HepG2 (cell line): Measurements from ENCODE around the gene CNTNAP1. TPM values are rescaled to one million over a fixed set of nuclear protein-coding genes. Genes with fewer than 3 reads are reported as not detected.

Experiments
- ARHGAP35 ChIP-seq: sonication (generic); formaldehyde crosslinking; IDR thresholded peaks from 2 replicates; pipeline ENCODE4 v1.9.0; 2022; ENCODE audit warnings: mild to moderate bottlenecking, inconsistent platforms, moderate library complexity, missing genetic modification reagents, borderline replicate concordance
- ATF3 ChIP-seq: sonication (generic); formaldehyde crosslinking; IDR thresholded peaks from 2 replicates; pipeline ENCODE4 v1.4.0; 2020; ENCODE audit warnings: missing genetic modification reagents
- CREB1 ChIP-seq, 2 experiments: fragments of 450-650 bp in 1 of 2; IDR thresholded peaks; 2 replicates each; pipeline ENCODE4 v1.6.1; 2016 to 2017; ENCODE audit warnings: control low read depth in 1 of 2, mild to moderate bottlenecking in 1 of 2, missing compliant biosample characterization in 1 of 2, missing genetic modification characterization in 1 of 2
- CSRNP1 ChIP-seq: sonication (generic); formaldehyde crosslinking; IDR thresholded peaks from 2 replicates; pipeline ENCODE4 v1.8.1; 2023; ENCODE audit warnings: mild to moderate bottlenecking, missing genetic modification reagents
- CSRNP2 ChIP-seq: sonication (generic); formaldehyde crosslinking; conservative IDR thresholded peaks from 2 replicates; pipeline ENCODE4 v1.8.0; 2022; ENCODE audit warnings: low read depth, missing genetic modification reagents
- KDM1A ChIP-seq: IDR thresholded peaks from 2 replicates; pipeline ENCODE4 v1.6.1; 2016; ENCODE audit warnings: missing compliant biosample characterization
- MAZ ChIP-seq, 2 experiments: sonication (generic) in 1 of 2; formaldehyde crosslinking in 1 of 2; IDR thresholded peaks; 2 replicates each; pipeline versions ENCODE4 v1.5.0 to v1.6.1; 2012 to 2020; ENCODE audit warnings: low read depth in 2 of 2, mild to moderate bottlenecking in 2 of 2, borderline replicate concordance in 1 of 2, improper control_type of control experiment in 1 of 2, low read length in 1 of 2, missing genetic modification reagents in 1 of 2, moderate library complexity in 1 of 2
- NAIF1 ChIP-seq: sonication (generic); formaldehyde crosslinking; IDR thresholded peaks from 2 replicates; pipeline ENCODE4 v1.5.0; 2020; ENCODE audit warnings: mild to moderate bottlenecking, missing genetic modification reagents, borderline replicate concordance
- PRDM10 ChIP-seq: sonication (generic); formaldehyde crosslinking; IDR thresholded peaks from 2 replicates; pipeline ENCODE4 v1.4.0; 2020; ENCODE audit warnings: low read depth, missing genetic modification reagents
- PTBP1 ChIP-seq: fragments of 200-400 bp; formaldehyde crosslinking; IDR thresholded peaks from 2 replicates; pipeline ENCODE4 v1.6.1; 2018; ENCODE audit warnings: low read length, low read depth; ENCODE audit not compliant: poor library complexity, severe bottlenecking
- RFXAP ChIP-seq: sonication (generic); formaldehyde crosslinking; IDR thresholded peaks from 2 replicates; pipeline ENCODE4 v1.4.0; 2020; ENCODE audit warnings: missing genetic modification reagents, borderline replicate concordance
- SAP130 ChIP-seq: IDR thresholded peaks from 2 replicates; pipeline ENCODE4 v1.6.1; 2016; ENCODE audit warnings: low read depth
- ZBED4 ChIP-seq: sonication (generic); formaldehyde crosslinking; IDR thresholded peaks from 2 replicates; pipeline ENCODE4 v1.4.0; 2020; ENCODE audit warnings: missing genetic modification reagents, borderline replicate concordance
- ZSCAN20 ChIP-seq: sonication (generic); formaldehyde crosslinking; IDR thresholded peaks from 2 replicates; pipeline ENCODE4 v1.4.0; 2020; ENCODE audit warnings: missing genetic modification reagents, mild to moderate bottlenecking, borderline replicate concordance
- ZSCAN22 ChIP-seq: sonication (generic); formaldehyde crosslinking; IDR thresholded peaks from 2 replicates; pipeline ENCODE4 v1.4.0; 2020; ENCODE audit warnings: mild to moderate bottlenecking, missing genetic modification reagents
- polyA plus RNA-seq, 8 experiments: library from polyadenylated mRNA; depleted of rRNA in 3 of 8; stranded (reverse) in 7 of 8; unstranded in 1 of 8; fragments of >200 nt; fragmentation: Illumina TruSeq in 4 of 8; extraction: Trizol in 4 of 8; gene quantifications; 2 replicates each; pipeline versions ENCODE4 v1.2.1 to v1.2.3, GENCODE V29; 2011 to 2016; ENCODE audit warnings: low read depth in 4 of 8, missing spikeins in 1 of 8, mixed read lengths in 1 of 8; ENCODE audit not compliant: insufficient read depth in 1 of 8
- total RNA-seq, 5 experiments: library from RNA; depleted of rRNA; stranded (reverse); fragments of >200 nt; fragmentation: Illumina TruSeq; extraction: Trizol; gene quantifications; 2 replicates each; pipeline ENCODE4 v1.2.3, GENCODE V29; 2016; ENCODE audit warnings: low read depth in 1 of 5

The CNTNAP1 gene
- total and polyA plus RNA-seq, 2 of the 13 experiments (the other 11 are each of a cell fraction or from before 2014, with no cell fraction given): 4.5 to 7.7 TPM

GRCh38 chr17:42677012-42677857, 5.1 kb upstream of the CNTNAP1 start (continued):
- TF ChIP-seq RFXAP (CRISPR knock-in tag): peak; percentile 98
- peak; percentile 36; the same call in 1 of the 2 replicates for TF ChIP-seq NAIF1 (CRISPR knock-in tag)
- TF ChIP-seq CREB1 (IDR thresholded peaks at IDR 0.05): peak; percentile 100
- TF ChIP-seq CREB1 (CRISPR knock-in tag; IDR thresholded peaks at IDR 0.05): peak; percentile 96
- TF ChIP-seq ZSCAN22 (CRISPR knock-in tag): no peak
- no peak for TF ChIP-seq ZBED4 (CRISPR knock-in tag)
- peak; percentile 61; the same call in 1 of the 2 replicates for TF ChIP-seq SAP130
- no peak for TF ChIP-seq ZSCAN20 (CRISPR knock-in tag)
- TF ChIP-seq MAZ (IDR thresholded peaks at IDR 0.05; ENCODE audit: borderline replicate concordance, low read depth, low read length): peak; percentile 88
- peak; percentile 86; the same call in 1 of the 2 replicates for TF ChIP-seq MAZ (CRISPR knock-in tag; IDR thresholded peaks at IDR 0.05; ENCODE audit: low read depth)
- TF ChIP-seq PRDM10 (CRISPR knock-in tag): no peak
- no peak for TF ChIP-seq PTBP1
- TF ChIP-seq CSRNP2: no peak
- no peak for TF ChIP-seq ARHGAP35
- peak; percentile 75 for TF ChIP-seq ATF3 (CRISPR knock-in tag)
- TF ChIP-seq CSRNP1 (CRISPR knock-in tag): no peak
- TF ChIP-seq KDM1A (CRISPR knock-in tag): no peak
